PC-9 (cell line): ENCODE measurements around the gene B3GNT2. TPM values are rescaled to one million over a fixed set of nuclear protein-coding genes. Genes with fewer than 3 reads are reported as not detected.

Experiments
- BruUV-seq: library from RNA; stranded (reverse); fragments of 400-500 nt; replicated peaks from 2 replicates; lab custom pipeline; 2021; lab: Mats Ljungman, UMichigan
- CTCF ChIA-PET: fragments of 300-600 bp; sonication (Branson Sonifier 250); formaldehyde crosslinking; loops from one replicate; lab custom pipeline; 2022; ENCODE audit warnings: antibody characterized with exemption; lab: Charles Lee
- POLR2A ChIA-PET: fragments of 300-600 bp; sonication (Branson Sonifier 250); formaldehyde crosslinking; loops from one replicate; lab custom pipeline; 2022; ENCODE audit warnings: antibody characterized with exemption; ENCODE audit not compliant: unreplicated experiment; lab: Charles Lee
- DNase-seq, 2 experiments: peaks; one replicate each; pipeline versions ENCODE4 v3.0.0 to v3.0.0-alpha.2; 2015 to 2022; ENCODE audit warnings: mixed read lengths in 1 of 2
- H2AFZ ChIP-seq: fragments of 200-600 bp; sonication (generic); 2 replicates; pipeline ENCODE4 v1.8.1; 2017; ENCODE audit warnings: antibody characterized with exemption
- H3F3A ChIP-seq: fragments of 200-600 bp; sonication (generic); 2 replicates; pipeline ENCODE4 v1.8.1; 2017; ENCODE audit warnings: antibody characterized with exemption, mild to moderate bottlenecking, low read depth; ENCODE audit not compliant: insufficient read depth
- H3K27ac ChIP-seq: fragments of 200-600 bp; sonication (generic); 2 replicates; pipeline ENCODE4 v1.6.1; 2016; ENCODE audit warnings: mixed run types
- H3K27me3 ChIP-seq: fragments of 200-600 bp; sonication (generic); 2 replicates; pipeline ENCODE4 v1.6.1; 2016; ENCODE audit warnings: low read depth, mixed run types; ENCODE audit not compliant: insufficient read depth
- H3K36me3 ChIP-seq: fragments of 200-600 bp; sonication (generic); 2 replicates; pipeline ENCODE4 v1.6.1; 2016; ENCODE audit warnings: low read depth, mixed run types
- H3K4me1 ChIP-seq: fragments of 200-600 bp; sonication (generic); replicated peaks from 2 replicates; pipeline ENCODE4 v1.6.1; 2016; ENCODE audit warnings: mixed run types; ENCODE audit not compliant: insufficient read depth
- H3K4me2 ChIP-seq: fragments of 200-600 bp; sonication (generic); 2 replicates; pipeline ENCODE4 v1.6.1; 2017; ENCODE audit warnings: mixed run types
- H3K4me3 ChIP-seq: fragments of 200-600 bp; sonication (generic); 2 replicates; pipeline ENCODE4 v1.6.1; 2016; ENCODE audit warnings: mixed run types
- H3K79me2 ChIP-seq: fragments of 200-600 bp; sonication (generic); 2 replicates; pipeline ENCODE4 v1.6.1; 2017; ENCODE audit warnings: low read depth, mixed run types
- H3K9me2 ChIP-seq: fragments of 200-600 bp; sonication (generic); 2 replicates; pipeline ENCODE4 v1.8.1; 2017; ENCODE audit warnings: mild to moderate bottlenecking; ENCODE audit not compliant: insufficient read depth
- H3K9me3 ChIP-seq: fragments of 200-600 bp; sonication (generic); 2 replicates; pipeline ENCODE4 v1.8.1; 2016; ENCODE audit warnings: low read depth; ENCODE audit not compliant: insufficient read depth
- H4K20me1 ChIP-seq: fragments of 200-600 bp; sonication (generic); 2 replicates; pipeline ENCODE4 v1.8.1; 2017; ENCODE audit not compliant: insufficient read depth
- EZH2 ChIP-seq: fragments of 200-600 bp; sonication (generic); IDR thresholded peaks from 2 replicates; pipeline ENCODE4 v1.8.0; 2017; ENCODE audit warnings: antibody characterized with exemption, low read depth
- intact Hi-C: fragments of 100-400 bp; cut with micrococcal nuclease; formaldehyde crosslinking; loops from one replicate; pipeline ENCODE4 v1.10.0; 2022; ENCODE audit not compliant: unreplicated experiment
- total RNA-seq: library from RNA; stranded (reverse); gene quantifications from 2 replicates; pipeline ENCODE4 v1.2.3, GENCODE V29; 2021
- TF ChIP-seq, protein P1 (sequence below): fragments of 200-600 bp; sonication (generic); conservative IDR thresholded peaks from 2 replicates; pipeline ENCODE4 v1.6.1; 2017; ENCODE audit warnings: mixed run types, antibody characterized with exemption, mild to moderate bottlenecking, moderate library complexity

Gene B3GNT2
- total RNA-seq, 1 experiment from 2014 or later: 30.8 TPM

DNA sequence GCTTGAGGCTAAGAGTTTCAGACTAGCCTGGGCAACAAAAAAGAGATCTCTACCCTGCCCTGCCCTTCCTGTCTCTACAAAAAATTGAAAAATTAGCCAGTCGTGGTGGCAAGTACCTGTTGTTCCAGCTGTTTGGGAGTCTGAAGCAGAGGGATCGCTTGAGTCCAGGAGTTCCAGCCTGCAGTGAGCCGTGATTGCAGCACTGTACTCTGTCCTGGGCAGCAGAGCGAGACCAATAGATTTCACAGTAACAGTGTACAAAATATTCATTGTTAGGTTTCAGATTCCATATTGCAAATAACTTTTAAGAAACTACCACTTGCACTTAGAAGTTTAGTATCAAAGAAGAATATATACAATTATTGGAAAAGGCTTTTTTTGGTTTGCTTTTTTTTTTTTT is 54.3 kb downstream of the B3GNT2 start:
- no peak overlapping the region for H3K27ac ChIP-seq
- TF ChIP-seq, protein P1, sequence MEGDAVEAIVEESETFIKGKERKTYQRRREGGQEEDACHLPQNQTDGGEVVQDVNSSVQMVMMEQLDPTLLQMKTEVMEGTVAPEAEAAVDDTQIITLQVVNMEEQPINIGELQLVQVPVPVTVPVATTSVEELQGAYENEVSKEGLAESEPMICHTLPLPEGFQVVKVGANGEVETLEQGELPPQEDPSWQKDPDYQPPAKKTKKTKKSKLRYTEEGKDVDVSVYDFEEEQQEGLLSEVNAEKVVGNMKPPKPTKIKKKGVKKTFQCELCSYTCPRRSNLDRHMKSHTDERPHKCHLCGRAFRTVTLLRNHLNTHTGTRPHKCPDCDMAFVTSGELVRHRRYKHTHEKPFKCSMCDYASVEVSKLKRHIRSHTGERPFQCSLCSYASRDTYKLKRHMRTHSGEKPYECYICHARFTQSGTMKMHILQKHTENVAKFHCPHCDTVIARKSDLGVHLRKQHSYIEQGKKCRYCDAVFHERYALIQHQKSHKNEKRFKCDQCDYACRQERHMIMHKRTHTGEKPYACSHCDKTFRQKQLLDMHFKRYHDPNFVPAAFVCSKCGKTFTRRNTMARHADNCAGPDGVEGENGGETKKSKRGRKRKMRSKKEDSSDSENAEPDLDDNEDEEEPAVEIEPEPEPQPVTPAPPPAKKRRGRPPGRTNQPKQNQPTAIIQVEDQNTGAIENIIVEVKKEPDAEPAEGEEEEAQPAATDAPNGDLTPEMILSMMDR: no peak
- no peak for TF ChIP-seq EZH2

DNA sequence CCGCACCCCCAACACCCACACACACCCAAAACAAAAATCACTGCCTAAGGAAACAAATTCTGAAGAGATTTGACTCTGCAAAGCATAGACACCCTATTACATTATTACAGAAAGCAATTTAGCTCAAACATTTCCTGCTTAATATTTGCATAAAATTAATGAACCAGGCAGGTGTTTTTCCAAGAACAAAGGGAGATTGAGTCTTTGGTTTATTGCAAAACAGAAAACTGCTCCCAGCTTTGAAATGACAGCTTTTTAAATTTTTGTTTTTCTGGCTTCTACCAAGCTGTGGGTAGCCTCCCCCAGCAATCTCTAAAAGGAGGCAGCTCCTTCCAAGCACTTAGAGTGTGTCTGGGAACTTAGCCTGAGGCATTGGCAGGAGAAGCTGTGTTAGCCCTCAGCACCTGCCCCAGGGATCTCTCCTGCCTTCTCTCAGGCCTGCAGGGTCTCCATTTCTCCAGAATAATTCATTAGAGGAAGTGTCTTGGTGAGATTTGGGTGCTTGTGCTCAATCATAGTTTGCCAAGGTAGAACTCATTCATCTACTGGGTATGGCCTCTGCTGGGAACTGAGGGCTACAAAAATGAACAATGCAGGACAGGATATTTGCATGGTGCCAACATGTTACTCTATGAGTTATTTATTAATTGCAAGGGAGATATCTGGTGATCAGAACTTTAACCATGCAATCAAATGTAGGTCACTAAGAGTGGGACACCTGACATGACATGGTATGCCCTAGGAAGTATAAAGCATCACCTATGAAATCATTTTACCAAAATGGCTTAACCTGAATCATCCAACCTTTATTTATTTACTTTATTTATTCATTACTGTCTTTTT is 58.7 kb downstream of the B3GNT2 start:
- Histone ChIP-seq H2AFZ (no peak overlapping the region), H3K79me2 (no peaks in the 10 kb centered on the region), H3K36me3 (no peaks in the 10 kb centered on the region), H3K27me3 (no peaks in the 10 kb centered on the region), H3K4me3 (no peak overlapping the region), H3K4me1 (no peaks in the 10 kb centered on the region), H3F3A (no peaks in the 10 kb centered on the region), H3K4me2 (no peak overlapping the region), H3K9me3 (no peaks in the 10 kb centered on the region), H3K9me2 (no peaks in the 10 kb centered on the region), H4K20me1 (no peaks in the 10 kb centered on the region), H3K27ac (no peak overlapping the region)
- no TSS peak for BruUV-seq
- DNase-seq: no peak
- no peak for TF ChIP-seq EZH2
- TF ChIP-seq, protein P1: no peak
- POLR2A ChIA-PET: interaction anchor here (0.6 kb wide), 1 partner anchor 324 kb away, joined by 6 read pairs; no protein-coding TSS in a partner anchor
- CTCF ChIA-PET: interaction anchor here (0.5 to 0.6 kb wide), 2 partner anchors 51 to 255 kb away, joined by 3 read pairs; no protein-coding TSS in a partner anchor
- intact Hi-C loops: loop anchor here (5.0 kb wide), 1 partner anchor 1433 kb away; no protein-coding TSS in a partner anchor

More for the DNA sequence above, 54.3 kb downstream of the B3GNT2 start:
- Histone ChIP-seq H2AFZ (no peak overlapping the region), H3K79me2 (no peaks in the 10 kb centered on the region), H3K4me1 (no peaks in the 10 kb centered on the region), H3K4me3 (no peak overlapping the region), H3K9me3 (no peaks in the 10 kb centered on the region), H4K20me1 (no peaks in the 10 kb centered on the region), H3K4me2 (no peak overlapping the region), H3F3A (no peaks in the 10 kb centered on the region), H3K9me2 (no peaks in the 10 kb centered on the region), H3K27me3 (no peaks in the 10 kb centered on the region), H3K36me3 (no peaks in the 10 kb centered on the region)
- POLR2A ChIA-PET: no interaction called here
- BruUV-seq: no TSS peak
- DNase-seq: no peak
- CTCF ChIA-PET: no interaction called here
- intact Hi-C loops: no loop called here

DNA sequence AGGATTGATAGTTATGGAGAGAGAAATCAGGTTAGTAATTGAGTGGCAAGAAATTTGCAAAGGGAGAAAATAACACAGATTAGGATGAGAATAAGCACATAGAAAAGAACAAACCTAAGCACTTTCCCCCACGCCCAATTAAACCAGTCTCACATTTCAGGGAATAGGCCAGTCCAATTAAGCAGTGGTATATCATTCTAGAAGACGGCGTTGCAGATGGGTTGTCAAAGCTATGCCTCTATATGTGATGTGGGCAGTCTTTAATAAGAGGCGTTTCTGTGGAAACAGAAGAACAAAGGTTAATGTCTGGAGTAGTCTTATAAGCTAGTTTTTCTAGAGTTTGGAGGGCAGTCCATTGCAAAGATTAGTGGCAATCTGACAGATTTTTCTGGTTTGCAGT is 61.6 kb downstream of the B3GNT2 start:
- ChIA-PET CTCF (no interaction called here), POLR2A (interaction anchor here (0.9 kb wide), 1 partner anchor 48 kb away, joined by 3 read pairs; no protein-coding TSS in a partner anchor)
- Histone ChIP-seq H3K4me1 (no peaks in the 10 kb centered on the region), H3K9me3 (no peaks in the 10 kb centered on the region), H3K27me3 (no peaks in the 10 kb centered on the region), H3K4me3 (no peak overlapping the region), H4K20me1 (no peaks in the 10 kb centered on the region), H2AFZ (no peak overlapping the region), H3F3A (no peaks in the 10 kb centered on the region), H3K36me3 (no peaks in the 10 kb centered on the region), H3K27ac (no peak overlapping the region), H3K79me2 (no peaks in the 10 kb centered on the region), H3K4me2 (no peak overlapping the region), H3K9me2 (no peaks in the 10 kb centered on the region)
- TF ChIP-seq, protein P1: no peak
- no peak for TF ChIP-seq EZH2
- BruUV-seq: no TSS peak
- intact Hi-C loops: loop anchor here (5.0 kb wide), 1 partner anchor 1430 kb away; no protein-coding TSS in a partner anchor
- no peak for DNase-seq
